HG02870 (cell line): ENCODE results near the gene SNAPC3.

ENCODE experiments used
- ATAC-seq: cut with Tn5 transposase; IDR thresholded peaks from one replicate; pipeline ENCODE4 v1.9.1; 2021; ENCODE audit warnings: mild to moderate bottlenecking, moderate library complexity; ENCODE audit not compliant: unreplicated experiment

The SNAPC3 gene

GRCh38 chr9:15485836-15486666, 63.4 kb downstream of the SNAPC3 start:
- ATAC-seq: no peak

- no peak for ATAC-seq
These were observed 69.3 kb downstream of the SNAPC3 start for GRCh38 chr9:15491950-15492349.

GRCh38 chr9:15492485-15493150, 69.9 kb downstream of the SNAPC3 start:
- ATAC-seq: no peak

- no peak for ATAC-seq
These were observed 75.7 kb downstream of the SNAPC3 start for GRCh38 chr9:15498246-15498995.

DNA sequence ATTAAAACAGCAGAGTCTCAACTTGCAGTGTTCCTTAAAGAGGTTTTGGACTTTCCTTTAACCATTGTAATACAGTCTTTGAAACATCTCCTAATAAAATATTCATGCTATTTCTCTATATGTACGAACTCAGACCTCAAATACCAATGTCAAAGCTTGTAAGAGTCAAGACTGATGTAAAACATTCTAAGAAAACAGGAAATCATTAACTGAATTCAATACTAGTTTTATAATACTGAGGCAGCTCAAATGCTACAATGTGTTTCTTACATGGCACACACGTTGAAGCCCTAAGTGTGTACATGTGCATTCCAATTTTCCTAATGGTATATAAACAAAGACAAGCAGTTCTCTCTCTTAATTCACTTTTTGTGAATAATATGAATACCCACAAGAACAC, 76.5 kb downstream of the SNAPC3 start:
- no peak for ATAC-seq

DNA sequence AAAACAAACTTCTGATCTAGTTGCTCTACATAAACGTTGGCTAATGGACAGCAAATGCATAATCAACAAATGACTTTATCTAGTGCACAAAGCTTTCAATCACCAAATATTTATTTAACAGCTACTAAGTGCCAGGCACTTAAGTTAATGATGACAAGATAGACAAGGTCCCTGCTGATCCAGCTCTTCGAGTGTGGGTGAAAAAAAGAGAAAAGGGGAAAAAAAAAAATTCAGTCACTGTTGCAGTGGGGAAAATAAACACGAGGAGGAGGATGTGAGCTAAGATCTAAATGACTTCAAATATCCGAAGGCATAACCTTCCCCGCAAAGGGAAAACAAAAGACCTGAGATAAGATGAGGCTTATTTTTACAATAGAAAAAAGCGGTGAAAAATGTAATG, 78.5 kb downstream of the SNAPC3 start:
- ATAC-seq: no peak

DNA sequence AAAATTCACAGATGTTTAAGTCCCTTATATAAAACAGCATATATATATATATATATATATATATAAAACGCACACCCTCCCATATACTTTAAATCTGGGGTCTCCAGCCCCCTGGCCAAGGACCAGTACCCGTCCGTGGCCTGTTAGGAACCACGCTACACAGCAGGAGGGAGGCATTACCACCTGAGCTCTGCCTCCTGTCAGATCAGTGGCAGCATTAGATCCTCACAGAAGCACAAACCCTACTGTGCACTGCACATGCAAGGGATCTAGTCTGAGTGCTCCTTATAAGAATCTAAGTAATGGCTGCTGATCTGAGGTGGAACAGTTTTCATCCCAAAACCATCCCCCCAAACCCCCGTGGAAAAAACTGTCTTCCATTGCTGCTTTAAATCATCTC, 79.1 kb downstream of the SNAPC3 start:
- ATAC-seq: no peak

DNA sequence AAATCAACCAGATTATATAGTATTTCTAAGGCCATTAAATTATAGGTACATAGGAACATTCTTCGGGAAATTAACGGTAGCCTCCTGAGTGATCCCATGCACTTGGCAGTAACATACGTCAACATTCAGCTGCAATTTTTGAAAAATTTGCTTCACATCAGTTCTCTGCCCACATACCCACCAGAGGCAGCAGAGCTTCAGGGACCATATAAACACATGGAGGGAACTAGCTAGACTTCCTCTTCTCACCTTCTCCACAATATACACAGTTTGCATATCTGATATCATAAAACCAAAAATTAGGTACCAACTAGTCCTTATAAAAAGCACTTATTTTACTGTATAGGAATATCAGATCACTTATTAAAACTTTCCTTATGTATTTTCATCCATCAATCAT, 83.2 kb downstream of the SNAPC3 start:
- ATAC-seq: no peak

GRCh38 chr9:15509931-15510788, 87.5 kb downstream of the SNAPC3 start:
- peak; percentile 31 for ATAC-seq

GRCh38 chr9:15510789-15511575, 88.3 kb downstream of the SNAPC3 start, which contains the start of gene PSIP1:
PSIP1 (minus strand) TSS chr9:15510970; CDS start chr9:15510188, 782 bp downstream.
- ATAC-seq: peak; percentile 73
